GM18858 (cell line): ENCODE data around the gene SIPA1.
"Not testable (repeated sequence)": the region's sequence is repeated elsewhere in the genome, so short reads cannot be mapped to it uniquely, and the experiment has no call there.

Source experiments
- ATAC-seq: cut with Tn5 transposase; IDR thresholded peaks from one replicate; pipeline ENCODE4 v1.9.1; 2021; ENCODE audit not compliant: unreplicated experiment

The SIPA1 gene

GRCh38 chr11:65655570-65656332, 17.9 kb downstream of the SIPA1 start:
- no peak for ATAC-seq

GRCh38 chr11:65657426-65657825, 19.5 kb downstream of the SIPA1 start:
- ATAC-seq = no peak

- no peak for ATAC-seq
These were observed 20.5 kb downstream of the SIPA1 start for GRCh38 chr11:65658174-65659021.

GRCh38 chr11:65660038-65660437, 22.1 kb downstream of the SIPA1 start:
- ATAC-seq = no peak

- ATAC-seq = not testable (repeated sequence)
These were observed 23.0 kb downstream of the SIPA1 start for GRCh38 chr11:65660908-65661307.

GRCh38 chr11:65661599-65662246, 23.8 kb downstream of the SIPA1 start:
- ATAC-seq = no peak

GRCh38 chr11:65662247-65662798, 24.4 kb downstream of the SIPA1 start:
- ATAC-seq = peak; percentile 1

- peak; percentile 64 for ATAC-seq
These were observed 25.1 kb downstream of the SIPA1 start, which contains the start of gene RELA for GRCh38 chr11:65662799-65663638. TSS of gene RELA (minus strand) at chr11:65662916. CDS start at chr11:65662832, 84 bp downstream.

- ATAC-seq = peak; percentile 5
These were observed 25.8 kb downstream of the SIPA1 start for GRCh38 chr11:65663639-65664200.

GRCh38 chr11:65672180-65672860, 34.4 kb downstream of the SIPA1 start:
- no peak for ATAC-seq

- ATAC-seq = no peak
These were observed 35.1 kb downstream of the SIPA1 start for GRCh38 chr11:65672982-65673381.

GRCh38 chr11:65680192-65680743, 42.4 kb downstream of the SIPA1 start:
- ATAC-seq = no peak

GRCh38 chr11:65683480-65683879, 45.6 kb downstream of the SIPA1 start:
- not testable (repeated sequence) for ATAC-seq

- no peak for ATAC-seq
These were observed 48.1 kb downstream of the SIPA1 start for GRCh38 chr11:65685981-65686380.

GRCh38 chr11:65691847-65692246, 53.9 kb downstream of the SIPA1 start:
- not testable (repeated sequence) for ATAC-seq

GRCh38 chr11:65692367-65692766, 54.5 kb downstream of the SIPA1 start:
- no peak for ATAC-seq

GRCh38 chr11:65695459-65696241, 57.7 kb downstream of the SIPA1 start:
- no peak for ATAC-seq
